Measurements from ENCODE around the gene PTPA.

- TF ChIP-seq CTCF (IDR thresholded peaks at IDR 0.05) (no peak), POLR2A (IDR thresholded peaks at IDR 0.05) (no peak), POLR2AphosphoS5 (IDR thresholded peaks at IDR 0.05) (no peak), EP300 (IDR thresholded peaks at IDR 0.05) (no peak)
Measured at GRCh38 chr9:129072171-129072570, 39.0 kb upstream of the PTPA start.
